OCI-LY7 (cell line): Measurements from ENCODE around the gene IGF2. TPM values are rescaled to one million over a fixed set of nuclear protein-coding genes. Genes with fewer than 3 reads are reported as not detected.

ENCODE experiments used
- BruUV-seq: library from RNA; stranded (reverse); fragments of 400-500 nt; replicated peaks from 2 replicates; lab custom pipeline; 2021; lab: Mats Ljungman, UMichigan
- CTCF ChIA-PET: fragments of 300-600 bp; sonication (Branson Sonifier 250); formaldehyde crosslinking; loops from one replicate; lab custom pipeline; 2022; ENCODE audit warnings: antibody characterized with exemption; ENCODE audit not compliant: unreplicated experiment; lab: Charles Lee
- POLR2A ChIA-PET: fragments of 300-600 bp; sonication (Branson Sonifier 250); formaldehyde crosslinking; loops from one replicate; lab custom pipeline; 2022; ENCODE audit warnings: antibody characterized with exemption; lab: Charles Lee
- DNase-seq: peaks from one replicate; pipeline ENCODE4 v3.0.0-alpha.2; 2015; ENCODE audit warnings: low spot score
- H2AFZ ChIP-seq: fragments of 200-600 bp; sonication (generic), shearing (Covaris generic); 2 replicates; pipeline ENCODE4 v1.6.1; 2014; ENCODE audit warnings: mild to moderate bottlenecking, antibody characterized with exemption, low read length, moderate library complexity
- H3K27ac ChIP-seq: fragments of 200-600 bp; sonication (generic); 2 replicates; pipeline ENCODE4 v1.5.1; 2014; ENCODE audit warnings: mixed run types, low read depth, mild to moderate bottlenecking, moderate library complexity, low read length, inconsistent platforms; ENCODE audit not compliant: poor library complexity, severe bottlenecking
- H3K36me3 ChIP-seq: fragments of 200-600 bp; sonication (generic); 2 replicates; pipeline ENCODE4 v1.6.1; 2014; ENCODE audit warnings: mild to moderate bottlenecking, antibody characterized with exemption, low read length, moderate library complexity, mixed read lengths; ENCODE audit not compliant: insufficient read depth
- H3K4me1 ChIP-seq: fragments of 200-600 bp; sonication (generic); 2 replicates; pipeline ENCODE4 v1.5.1; 2014; ENCODE audit warnings: mild to moderate bottlenecking, low read length; ENCODE audit not compliant: insufficient read depth, poor library complexity, severe bottlenecking
- H3K4me2 ChIP-seq: fragments of 200-600 bp; sonication (generic); 2 replicates; pipeline ENCODE4 v1.6.1; 2014; ENCODE audit warnings: mild to moderate bottlenecking, low read length
- H3K4me3 ChIP-seq: fragments of 200-600 bp; sonication (generic); 2 replicates; pipeline ENCODE4 v1.5.1; 2014; ENCODE audit warnings: mild to moderate bottlenecking, low read depth, low read length; ENCODE audit not compliant: poor library complexity, severe bottlenecking
- H3K79me2 ChIP-seq: fragments of 200-600 bp; sonication (generic); 2 replicates; pipeline ENCODE4 v1.6.1; 2016; ENCODE audit warnings: low read depth, mild to moderate bottlenecking, low read length, moderate library complexity, mixed read lengths; ENCODE audit not compliant: insufficient read depth
- H3K9me2 ChIP-seq: fragments of 200-600 bp; sonication (generic); 2 replicates; pipeline ENCODE4 v1.6.1; 2016; ENCODE audit warnings: mild to moderate bottlenecking, low read length, mixed read lengths; ENCODE audit not compliant: insufficient read depth
- H3K9me3 ChIP-seq: fragments of 200-600 bp; sonication (generic); 2 replicates; pipeline ENCODE4 v1.6.1; 2014; ENCODE audit warnings: mild to moderate bottlenecking, mixed run types, low read length, mixed read lengths
- H4K20me1 ChIP-seq: fragments of 200-600 bp; sonication (generic); 2 replicates; pipeline ENCODE4 v1.6.1; 2014; ENCODE audit warnings: mild to moderate bottlenecking, antibody characterized with exemption, low read length, moderate library complexity, mixed read lengths; ENCODE audit not compliant: insufficient read depth
- EZH2phosphoT487 ChIP-seq: fragments of 200-600 bp; sonication (generic); IDR thresholded peaks from 2 replicates; pipeline ENCODE4 v1.6.1; 2018; ENCODE audit warnings: low read depth, borderline replicate concordance, mild to moderate bottlenecking, mixed run types, antibody characterized with exemption, low read length, moderate library complexity, mixed read lengths
- intact Hi-C: fragments of 100-400 bp; cut with micrococcal nuclease; formaldehyde crosslinking; loops from one replicate; pipeline ENCODE4 v1.10.0; 2022; ENCODE audit not compliant: unreplicated experiment
- total RNA-seq, 2 experiments: library from RNA; depleted of rRNA in 1 of 2; stranded (reverse); fragments of >200 nt in 1 of 2; shearing (Covaris generic) in 1 of 2; gene quantifications; 2 replicates each; pipeline ENCODE4 v1.2.3, GENCODE V29; 2014 to 2022
- TF ChIP-seq, protein P1 (sequence below): fragments of 200-600 bp; sonication (generic); conservative IDR thresholded peaks from 2 replicates; pipeline ENCODE4 v1.5.1; 2014; ENCODE audit warnings: mild to moderate bottlenecking, antibody characterized with exemption, low read length, moderate library complexity, mixed read lengths

Gene IGF2
- total RNA-seq, 2 experiments from 2014 or later = not detected

DNA sequence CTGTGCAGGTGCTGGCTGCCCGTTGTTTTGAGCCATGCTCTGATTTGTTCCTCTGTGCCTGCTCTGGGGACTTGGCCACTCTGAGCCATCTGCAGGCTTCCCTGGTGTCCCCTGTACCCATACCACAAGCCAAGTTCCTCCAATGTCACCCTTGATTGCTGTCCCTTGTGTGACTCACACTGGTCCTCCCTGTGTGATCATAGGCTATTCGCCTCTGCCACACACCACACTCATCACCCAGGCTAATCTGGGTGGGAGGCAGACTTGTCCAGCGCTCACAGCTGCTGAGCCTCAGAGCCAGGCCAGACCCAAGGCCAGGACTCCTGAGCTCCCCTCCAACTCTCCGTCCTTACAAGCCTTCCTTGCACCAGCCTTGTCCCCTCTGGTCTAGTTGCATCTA is 31.7 kb downstream of the IGF2 start:
- no peak for TF ChIP-seq EZH2phosphoT487
- TF ChIP-seq, protein P1, sequence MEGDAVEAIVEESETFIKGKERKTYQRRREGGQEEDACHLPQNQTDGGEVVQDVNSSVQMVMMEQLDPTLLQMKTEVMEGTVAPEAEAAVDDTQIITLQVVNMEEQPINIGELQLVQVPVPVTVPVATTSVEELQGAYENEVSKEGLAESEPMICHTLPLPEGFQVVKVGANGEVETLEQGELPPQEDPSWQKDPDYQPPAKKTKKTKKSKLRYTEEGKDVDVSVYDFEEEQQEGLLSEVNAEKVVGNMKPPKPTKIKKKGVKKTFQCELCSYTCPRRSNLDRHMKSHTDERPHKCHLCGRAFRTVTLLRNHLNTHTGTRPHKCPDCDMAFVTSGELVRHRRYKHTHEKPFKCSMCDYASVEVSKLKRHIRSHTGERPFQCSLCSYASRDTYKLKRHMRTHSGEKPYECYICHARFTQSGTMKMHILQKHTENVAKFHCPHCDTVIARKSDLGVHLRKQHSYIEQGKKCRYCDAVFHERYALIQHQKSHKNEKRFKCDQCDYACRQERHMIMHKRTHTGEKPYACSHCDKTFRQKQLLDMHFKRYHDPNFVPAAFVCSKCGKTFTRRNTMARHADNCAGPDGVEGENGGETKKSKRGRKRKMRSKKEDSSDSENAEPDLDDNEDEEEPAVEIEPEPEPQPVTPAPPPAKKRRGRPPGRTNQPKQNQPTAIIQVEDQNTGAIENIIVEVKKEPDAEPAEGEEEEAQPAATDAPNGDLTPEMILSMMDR = no peak
- intact Hi-C loops = no loop called here
- Histone ChIP-seq H3K4me2 (no peak overlapping the region), H3K9me2 (no peaks in the 10 kb centered on the region), H3K4me1 (no peaks in the 10 kb centered on the region), H3K79me2 (no peaks in the 10 kb centered on the region), H3K27ac (no peak overlapping the region), H4K20me1 (no peaks in the 10 kb centered on the region), H3K4me3 (no peak overlapping the region), H3K36me3 (no peaks in the 10 kb centered on the region), H2AFZ (no peak overlapping the region), H3K9me3 (no peaks in the 10 kb centered on the region)
- CTCF ChIA-PET = no interaction called here
- POLR2A ChIA-PET = no interaction called here
- no peak for DNase-seq
- BruUV-seq = no TSS peak

- no TSS peak for BruUV-seq
- Histone ChIP-seq H3K4me2 (no peak overlapping the region), H2AFZ (no peak overlapping the region), H3K79me2 (no peaks in the 10 kb centered on the region), H3K9me3 (no peaks in the 10 kb centered on the region), H3K9me2 (no peaks in the 10 kb centered on the region), H3K4me1 (no peaks in the 10 kb centered on the region), H3K36me3 (no peaks in the 10 kb centered on the region), H4K20me1 (no peaks in the 10 kb centered on the region), H3K4me3 (no peak overlapping the region), H3K27ac (no peak overlapping the region)
- intact Hi-C loops = no loop called here
- DNase-seq = no peak
- TF ChIP-seq, protein P1 = no peak
- TF ChIP-seq EZH2phosphoT487 = no peak
- POLR2A ChIA-PET = no interaction called here
- CTCF ChIA-PET = no interaction called here
These were observed 32.5 kb downstream of the IGF2 start for GRCh38 chr11:2106583-2107209.

GRCh38 chr11:2105511-2105910 is 33.7 kb downstream of the IGF2 start:
- Histone ChIP-seq H3K4me2 (no peak overlapping the region), H3K79me2 (no peaks in the 10 kb centered on the region), H3K9me2 (no peaks in the 10 kb centered on the region), H3K27ac (no peak overlapping the region), H3K9me3 (no peaks in the 10 kb centered on the region), H4K20me1 (no peaks in the 10 kb centered on the region), H2AFZ (no peak overlapping the region), H3K4me1 (no peaks in the 10 kb centered on the region), H3K4me3 (no peak overlapping the region), H3K36me3 (no peaks in the 10 kb centered on the region)
- no peak for DNase-seq
- intact Hi-C loops = no loop called here
- ChIA-PET CTCF (no interaction called here), POLR2A (no interaction called here)
- BruUV-seq = no TSS peak
- TF ChIP-seq, protein P1 = no peak
- no peak for TF ChIP-seq EZH2phosphoT487
